ENCODE measurements around the gene SNX2. TPM values are rescaled to one million over a fixed set of nuclear protein-coding genes. Genes with fewer than 3 reads are reported as not detected.
A peak's percentile ranks its signal among the peaks of the same experiment; 100 is the strongest.

The SNX2 gene
- total RNA-seq, 6 experiments from 2014 or later = 26.7 to 42.0 (median 34.2) TPM

DNA sequence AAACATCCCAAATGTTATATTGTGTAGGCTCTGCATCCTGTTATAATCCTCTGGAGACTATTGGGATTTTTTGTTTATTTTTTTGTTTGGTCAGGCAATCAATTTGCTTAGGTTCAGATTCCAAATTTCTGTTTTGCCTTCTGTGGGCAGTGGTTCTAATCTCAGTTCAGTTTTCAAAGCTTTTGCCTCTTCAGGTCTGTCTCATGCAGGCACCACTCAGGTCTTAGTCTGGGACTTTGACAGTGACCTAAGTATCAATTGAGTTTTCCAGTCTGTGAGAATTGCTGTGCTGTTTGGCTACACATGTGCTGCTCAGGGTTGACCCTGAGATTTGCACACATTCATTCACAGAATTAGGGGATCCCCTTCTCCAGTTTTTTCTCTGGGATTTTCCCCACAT lies 14.1 kb downstream of the SNX2 start:
- intact Hi-C loops (cut with DNase I) = no loop called here
- Histone ChIP-seq H3K27ac (no peak overlapping the region), H3K4me1 (peaks cover 0 to 20% (median 0%) of the 10 kb centered on the region in 4 donors), H3K36me3 (no peaks in the 10 kb centered on the region), H3K9me3 (no peaks in the 10 kb centered on the region), H3K4me3 (no peak overlapping the region), H3K27me3 (no peaks in the 10 kb centered on the region)
- ATAC-seq = peak; percentile 37 to 58 (median 48)
- no peak for TF ChIP-seq POLR2A (IDR thresholded peaks at IDR 0.05)
- TF ChIP-seq, protein P1, sequence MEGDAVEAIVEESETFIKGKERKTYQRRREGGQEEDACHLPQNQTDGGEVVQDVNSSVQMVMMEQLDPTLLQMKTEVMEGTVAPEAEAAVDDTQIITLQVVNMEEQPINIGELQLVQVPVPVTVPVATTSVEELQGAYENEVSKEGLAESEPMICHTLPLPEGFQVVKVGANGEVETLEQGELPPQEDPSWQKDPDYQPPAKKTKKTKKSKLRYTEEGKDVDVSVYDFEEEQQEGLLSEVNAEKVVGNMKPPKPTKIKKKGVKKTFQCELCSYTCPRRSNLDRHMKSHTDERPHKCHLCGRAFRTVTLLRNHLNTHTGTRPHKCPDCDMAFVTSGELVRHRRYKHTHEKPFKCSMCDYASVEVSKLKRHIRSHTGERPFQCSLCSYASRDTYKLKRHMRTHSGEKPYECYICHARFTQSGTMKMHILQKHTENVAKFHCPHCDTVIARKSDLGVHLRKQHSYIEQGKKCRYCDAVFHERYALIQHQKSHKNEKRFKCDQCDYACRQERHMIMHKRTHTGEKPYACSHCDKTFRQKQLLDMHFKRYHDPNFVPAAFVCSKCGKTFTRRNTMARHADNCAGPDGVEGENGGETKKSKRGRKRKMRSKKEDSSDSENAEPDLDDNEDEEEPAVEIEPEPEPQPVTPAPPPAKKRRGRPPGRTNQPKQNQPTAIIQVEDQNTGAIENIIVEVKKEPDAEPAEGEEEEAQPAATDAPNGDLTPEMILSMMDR (IDR thresholded peaks at IDR 0.05) = no peak
- DNase-seq = no peak

DNA sequence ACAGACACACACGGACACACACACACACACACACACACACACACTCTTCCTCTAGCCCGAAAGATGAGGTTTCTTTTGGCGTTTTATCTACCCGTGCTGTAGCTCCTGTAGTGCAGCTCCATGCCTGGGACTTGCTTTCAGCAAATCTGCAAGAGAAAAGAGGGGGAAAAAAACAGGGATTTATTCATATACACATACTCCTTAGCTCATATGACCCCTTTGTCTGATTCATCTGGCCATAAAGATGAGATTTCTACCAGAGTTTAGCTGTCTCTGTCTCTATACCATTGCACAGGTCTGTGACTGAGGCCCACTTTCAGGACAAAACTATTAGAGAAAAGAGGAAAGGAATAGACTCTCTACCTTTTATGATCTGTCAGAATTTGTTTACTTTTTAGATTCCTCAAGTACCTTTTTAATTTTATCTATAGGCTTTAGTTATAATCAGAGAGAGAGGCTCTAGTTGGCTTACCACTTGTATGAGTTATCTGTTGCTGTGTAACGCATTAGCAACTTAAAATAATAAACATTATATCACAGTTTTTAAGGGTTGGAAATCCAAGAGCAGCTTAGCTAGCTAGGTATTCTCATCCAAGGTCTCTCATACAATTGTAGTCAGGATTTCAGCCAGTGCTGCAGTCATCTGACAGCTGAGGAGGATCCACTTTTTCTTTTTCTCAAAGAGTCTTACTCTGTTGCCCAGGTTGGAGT lies 14.7 kb downstream of the SNX2 start:
- intact Hi-C loops (cut with DNase I) = no loop called here
- TF ChIP-seq POLR2A (IDR thresholded peaks at IDR 0.05) = no peak
- TF ChIP-seq, protein P1 (IDR thresholded peaks at IDR 0.05) = no peak
- Histone ChIP-seq H3K27me3 (no peaks in the 10 kb centered on the region), H3K4me3 (no peak overlapping the region), H3K27ac (no peak overlapping the region), H3K9me3 (no peaks in the 10 kb centered on the region), H3K36me3 (no peaks in the 10 kb centered on the region), H3K4me1 (peaks cover 0 to 20% (median 0%) of the 10 kb centered on the region in 4 donors)
- WGBS (ENCODE audit: insufficient coverage, low coverage, low lambda C conversion rate, missing lambda C conversion rate) = 74% methylated on average over 5 of the region's 5 CpGs
- ATAC-seq = no peak
- no peak for DNase-seq

DNA sequence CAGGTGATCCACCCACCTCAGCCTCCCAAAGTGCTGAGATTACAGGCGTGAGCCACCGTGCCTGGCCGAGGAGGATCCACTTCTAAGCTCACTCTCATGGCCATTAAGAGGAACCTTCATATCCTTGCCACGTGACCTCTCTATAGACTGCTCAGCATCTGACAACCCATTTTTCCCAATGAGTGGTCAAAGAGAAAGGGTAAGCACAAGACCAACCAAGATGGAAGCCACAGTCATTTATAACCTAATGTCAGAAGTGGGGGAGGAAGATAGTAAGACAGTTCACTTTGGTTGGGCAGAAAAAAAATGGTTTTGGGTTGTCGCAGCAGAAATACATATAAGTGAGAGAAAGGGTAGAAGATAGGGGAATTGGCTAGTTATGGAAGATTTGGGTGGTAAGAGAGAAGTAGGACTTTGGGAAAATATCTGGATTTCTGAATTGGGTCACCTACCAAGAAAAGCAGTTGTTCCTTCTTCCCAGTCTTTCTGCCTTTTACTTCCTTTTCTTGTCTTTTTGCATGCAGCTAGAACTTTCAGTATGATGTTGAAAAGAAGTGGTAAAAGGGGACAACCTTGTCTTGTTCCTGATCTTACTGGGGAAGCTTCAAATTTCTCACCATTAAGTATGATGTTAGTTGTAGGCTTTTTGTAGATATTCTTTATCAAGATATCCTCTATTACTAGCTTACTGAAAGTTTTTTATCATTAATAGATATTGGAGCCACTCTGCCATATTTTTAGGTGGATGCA lies 15.6 kb downstream of the SNX2 start:
- H3K9me3 ChIP-seq = no peaks in the 10 kb centered on the region
- no peak for ATAC-seq
- TF ChIP-seq, protein P1 (IDR thresholded peaks at IDR 0.05) = no peak
- no peak for TF ChIP-seq POLR2A (IDR thresholded peaks at IDR 0.05)
- no peaks in the 10 kb centered on the region for H3K27me3 ChIP-seq
- no peak overlapping the region for H3K27ac ChIP-seq
- 86% methylated on average over 3 of the region's 5 CpGs for WGBS (ENCODE audit: insufficient coverage, low coverage, low lambda C conversion rate, missing lambda C conversion rate)
- H3K4me3 ChIP-seq = no peak overlapping the region
- DNase-seq = no peak
- peaks cover 0 to 5% (median 0%) of the 10 kb centered on the region in 4 donors for H3K36me3 ChIP-seq
- H3K4me1 ChIP-seq = peaks cover 0 to 20% (median 0%) of the 10 kb centered on the region in 4 donors
- intact Hi-C loops (cut with DNase I) = no loop called here

DNA sequence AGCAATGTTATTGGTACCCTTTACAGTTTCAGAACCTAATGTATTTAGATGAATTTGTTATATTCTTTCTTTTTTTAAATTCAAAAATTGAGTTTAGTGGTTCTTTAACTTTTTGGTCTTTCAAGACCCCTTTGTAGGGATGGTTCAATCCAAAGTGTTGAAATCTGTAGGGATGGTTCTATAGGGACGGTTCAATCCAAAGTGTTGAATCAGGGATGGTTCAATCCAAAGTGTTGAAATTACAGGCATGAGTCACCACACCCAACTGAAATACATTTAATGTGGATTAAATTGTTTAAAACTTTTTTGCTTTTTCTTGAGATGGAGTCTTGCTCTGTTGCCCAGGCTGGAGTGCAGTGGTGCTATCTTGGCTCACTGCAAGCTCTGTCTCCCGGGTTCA lies 30.6 kb downstream of the SNX2 start:
- DNase-seq = no peak
- TF ChIP-seq POLR2A (IDR thresholded peaks at IDR 0.05) = no peak
- TF ChIP-seq, protein P1 (IDR thresholded peaks at IDR 0.05) = no peak
- intact Hi-C loops (cut with DNase I) = no loop called here
- peaks cover 5 to 50% (median 15%) of the 10 kb centered on the region in 4 donors for H3K36me3 ChIP-seq
- H3K9me3 ChIP-seq = no peaks in the 10 kb centered on the region
- WGBS (ENCODE audit: insufficient coverage, low coverage, low lambda C conversion rate, missing lambda C conversion rate) = 100% methylated on average over 1 of the region's 2 CpGs
- no peaks in the 10 kb centered on the region for H3K27me3 ChIP-seq
- no peak overlapping the region for H3K4me3 ChIP-seq
- no peak overlapping the region for H3K27ac ChIP-seq
- ATAC-seq = no peak
- H3K4me1 ChIP-seq = no peaks in the 10 kb centered on the region
